HG03342 (cell line): ENCODE data around the gene SHROOM1.
"Not testable (repeated sequence)": the region's sequence is repeated elsewhere in the genome, so short reads cannot be mapped to it uniquely, and the experiment has no call there.

Source experiments
- ATAC-seq: cut with Tn5 transposase; IDR thresholded peaks from one replicate; pipeline ENCODE4 v1.9.1; 2021; ENCODE audit warnings: mild to moderate bottlenecking, moderate library complexity; ENCODE audit not compliant: unreplicated experiment

The SHROOM1 gene, protein sequence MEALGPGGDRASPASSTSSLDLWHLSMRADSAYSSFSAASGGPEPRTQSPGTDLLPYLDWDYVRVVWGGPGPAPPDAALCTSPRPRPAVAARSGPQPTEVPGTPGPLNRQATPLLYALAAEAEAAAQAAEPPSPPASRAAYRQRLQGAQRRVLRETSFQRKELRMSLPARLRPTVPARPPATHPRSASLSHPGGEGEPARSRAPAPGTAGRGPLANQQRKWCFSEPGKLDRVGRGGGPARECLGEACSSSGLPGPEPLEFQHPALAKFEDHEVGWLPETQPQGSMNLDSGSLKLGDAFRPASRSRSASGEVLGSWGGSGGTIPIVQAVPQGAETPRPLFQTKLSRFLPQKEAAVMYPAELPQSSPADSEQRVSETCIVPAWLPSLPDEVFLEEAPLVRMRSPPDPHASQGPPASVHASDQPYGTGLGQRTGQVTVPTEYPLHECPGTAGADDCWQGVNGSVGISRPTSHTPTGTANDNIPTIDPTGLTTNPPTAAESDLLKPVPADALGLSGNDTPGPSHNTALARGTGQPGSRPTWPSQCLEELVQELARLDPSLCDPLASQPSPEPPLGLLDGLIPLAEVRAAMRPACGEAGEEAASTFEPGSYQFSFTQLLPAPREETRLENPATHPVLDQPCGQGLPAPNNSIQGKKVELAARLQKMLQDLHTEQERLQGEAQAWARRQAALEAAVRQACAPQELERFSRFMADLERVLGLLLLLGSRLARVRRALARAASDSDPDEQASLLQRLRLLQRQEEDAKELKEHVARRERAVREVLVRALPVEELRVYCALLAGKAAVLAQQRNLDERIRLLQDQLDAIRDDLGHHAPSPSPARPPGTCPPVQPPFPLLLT

DNA sequence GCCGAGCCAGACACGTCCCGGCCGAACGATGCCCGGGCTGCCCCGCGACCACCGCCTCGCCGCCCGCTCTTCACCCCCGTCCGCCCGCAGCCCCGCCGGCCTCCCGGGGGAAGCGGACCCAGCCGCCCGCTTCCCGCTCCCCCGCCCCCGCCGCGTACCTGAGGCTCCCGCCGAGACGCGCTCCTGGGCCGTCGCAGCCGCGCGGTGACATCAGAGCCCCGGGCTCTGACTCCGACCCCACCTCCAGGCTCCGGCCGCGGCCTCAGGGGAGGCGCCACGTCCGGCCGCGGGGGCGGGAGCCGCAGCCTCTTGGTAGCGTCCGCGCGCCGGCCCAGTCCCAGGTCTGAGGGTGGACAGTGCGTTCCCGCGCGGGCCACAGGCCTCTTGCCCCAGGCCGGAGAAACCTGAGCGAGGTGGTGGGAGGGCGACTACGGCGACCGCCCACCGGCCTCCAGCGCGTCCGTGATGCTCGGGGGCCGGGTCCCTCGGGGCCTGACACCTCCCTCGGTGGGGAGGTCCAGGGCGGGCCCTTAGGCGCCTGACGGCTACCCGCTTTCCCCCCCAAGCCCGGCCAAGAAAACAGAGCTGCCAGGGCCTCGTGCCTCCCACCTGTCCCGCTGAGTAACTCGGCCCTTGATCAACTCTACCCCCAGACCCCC lies at the start of gene SHROOM1:
Gene SHROOM1 (minus strand): TSS at position 212 of the 659 bp plus-strand sequence. CDS start 4,507 bp downstream, outside the sequence.
- peak; percentile 65 for ATAC-seq

- no peak for ATAC-seq
These were observed 47.5 kb upstream of the SHROOM1 start for GRCh38 chr5:132877938-132878337.

DNA sequence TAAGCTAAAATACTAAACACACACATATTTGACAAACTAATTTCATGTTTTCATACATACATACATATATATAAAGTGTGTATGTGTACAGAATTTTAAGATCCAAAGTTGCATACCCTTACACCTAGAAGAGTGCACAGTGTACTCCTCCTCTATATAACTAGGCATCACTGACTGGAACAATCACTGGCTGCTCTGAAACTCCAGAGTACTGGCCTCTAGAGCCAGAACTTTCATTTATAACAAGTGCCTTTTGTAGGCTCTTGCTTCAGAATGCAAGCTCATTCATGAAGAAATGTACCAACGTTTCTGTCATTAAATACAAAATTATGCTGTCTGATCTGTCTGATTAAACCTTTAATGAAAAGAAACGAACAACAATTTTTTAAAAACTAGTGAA lies 47.0 kb upstream of the SHROOM1 start:
- ATAC-seq: no peak

- ATAC-seq: no peak
These were observed 45.7 kb upstream of the SHROOM1 start for GRCh38 chr5:132876020-132876759.

DNA sequence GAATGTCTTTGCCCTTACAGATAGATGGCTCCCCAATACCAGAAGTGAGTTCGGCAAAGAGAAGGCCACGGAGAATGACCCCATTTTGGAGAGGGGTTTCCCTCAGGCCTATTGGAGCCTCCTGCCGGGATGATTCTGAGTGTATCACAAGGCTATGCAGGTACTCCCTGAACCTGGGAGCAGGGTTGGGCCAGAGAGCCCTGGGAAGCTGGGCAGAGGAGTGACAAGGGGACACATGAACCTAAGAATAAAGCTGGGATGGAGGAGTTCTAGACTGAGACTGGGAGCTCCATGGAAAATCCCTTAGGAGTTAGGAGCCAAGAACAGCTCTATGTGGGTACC lies 43.5 kb upstream of the SHROOM1 start:
- no peak for ATAC-seq

DNA sequence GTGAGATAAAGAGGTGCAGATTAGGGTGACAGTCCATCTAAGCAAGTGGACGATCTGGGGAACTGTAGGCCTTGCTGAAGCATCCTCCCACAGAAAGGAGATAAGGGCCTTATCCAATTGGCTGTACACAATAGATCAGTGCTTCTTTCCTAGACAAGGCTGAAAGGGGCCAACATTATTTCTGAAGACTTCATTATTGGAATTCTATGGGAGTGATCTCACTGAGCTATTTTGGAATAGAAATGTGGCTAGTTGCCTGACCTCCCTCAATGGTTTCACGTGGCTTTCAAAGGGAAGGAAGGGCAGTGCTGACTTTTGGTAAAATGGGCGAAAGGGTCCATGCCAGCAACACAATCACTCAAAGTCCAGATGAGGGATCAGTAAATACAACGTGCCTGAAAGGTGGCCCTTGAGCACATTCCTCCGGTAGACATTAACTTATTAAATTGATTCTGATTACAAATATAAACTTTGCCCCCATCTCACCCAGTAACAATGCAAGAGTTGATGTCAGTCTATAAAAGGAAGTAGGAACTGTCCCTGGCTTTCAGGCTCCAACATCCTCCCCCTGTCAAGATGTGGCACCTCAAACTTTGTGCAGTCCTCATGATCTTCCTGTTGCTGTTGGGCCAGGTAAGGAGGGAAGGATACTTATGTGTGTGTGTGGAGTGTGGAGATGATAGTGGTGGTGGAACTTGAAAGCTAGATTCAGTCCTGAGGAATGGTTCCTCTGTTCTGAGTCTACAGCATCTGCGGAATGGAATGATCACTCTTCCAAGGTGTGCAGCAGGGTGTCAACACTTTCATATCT lies 42.9 kb upstream of the SHROOM1 start, which contains the start of gene LEAP2:
Gene LEAP2 (plus strand): TSS at position 550 of the 811 bp plus-strand sequence. CDS start 27 bp downstream, at position 577.
- ATAC-seq: no peak

DNA sequence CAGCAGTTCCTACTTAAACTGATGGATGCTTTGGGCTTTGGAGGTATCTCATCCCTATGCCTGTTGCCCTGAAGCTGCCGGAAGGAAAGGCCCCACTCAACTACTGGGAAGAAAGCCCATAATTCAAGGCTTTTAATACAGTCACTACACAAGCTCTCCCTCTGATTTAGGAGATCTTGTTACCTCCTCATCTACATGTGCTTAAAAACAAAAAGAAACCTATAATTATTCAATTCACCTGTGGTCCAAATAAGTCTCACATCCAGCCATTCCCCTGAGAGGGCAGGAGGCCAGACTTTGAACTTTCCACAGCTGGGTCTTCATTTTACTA lies 42.3 kb upstream of the SHROOM1 start:
- no peak for ATAC-seq

DNA sequence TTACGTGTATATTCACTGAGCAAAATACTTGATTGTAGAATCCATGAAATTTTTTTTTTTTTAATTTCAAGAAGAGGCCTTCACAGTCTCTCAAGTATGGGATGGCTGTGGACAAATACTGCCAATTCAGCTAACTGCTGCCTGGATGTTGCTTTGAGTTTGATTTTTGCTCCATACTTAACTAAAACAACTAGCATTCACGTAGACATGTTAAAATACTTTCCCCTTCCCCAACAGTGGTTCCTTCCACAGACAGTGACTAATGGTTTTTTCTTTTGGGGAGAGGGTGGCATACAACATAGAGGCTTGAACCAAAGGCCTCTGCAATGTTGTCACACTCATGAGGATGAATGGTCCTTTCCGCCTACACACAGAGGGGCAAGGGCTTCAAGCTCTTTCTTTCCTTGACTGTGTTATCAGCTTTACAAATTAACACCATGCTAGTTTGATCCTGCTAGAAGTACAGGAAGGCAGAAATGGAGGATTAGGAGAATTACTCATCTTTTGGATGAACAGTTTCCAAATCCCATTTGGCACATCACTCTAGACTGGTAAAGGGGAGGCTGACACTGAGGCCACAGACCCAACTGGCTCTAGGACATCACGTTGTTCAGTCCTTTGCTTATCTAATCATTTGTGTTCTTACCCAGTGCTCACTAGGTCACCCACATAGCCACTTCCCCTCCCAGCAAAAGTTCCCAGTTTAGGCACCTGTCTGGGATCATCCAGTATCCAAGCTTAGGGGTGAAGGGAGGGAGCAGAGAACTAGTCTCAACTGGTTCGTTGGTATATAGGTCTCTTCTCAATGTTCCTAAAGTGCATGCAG lies 41.2 kb upstream of the SHROOM1 start:
- no peak for ATAC-seq

- ATAC-seq: no peak
These were observed 40.4 kb upstream of the SHROOM1 start for GRCh38 chr5:132870801-132871200.

GRCh38 chr5:132868754-132869153 lies 38.3 kb upstream of the SHROOM1 start:
- no peak for ATAC-seq

DNA sequence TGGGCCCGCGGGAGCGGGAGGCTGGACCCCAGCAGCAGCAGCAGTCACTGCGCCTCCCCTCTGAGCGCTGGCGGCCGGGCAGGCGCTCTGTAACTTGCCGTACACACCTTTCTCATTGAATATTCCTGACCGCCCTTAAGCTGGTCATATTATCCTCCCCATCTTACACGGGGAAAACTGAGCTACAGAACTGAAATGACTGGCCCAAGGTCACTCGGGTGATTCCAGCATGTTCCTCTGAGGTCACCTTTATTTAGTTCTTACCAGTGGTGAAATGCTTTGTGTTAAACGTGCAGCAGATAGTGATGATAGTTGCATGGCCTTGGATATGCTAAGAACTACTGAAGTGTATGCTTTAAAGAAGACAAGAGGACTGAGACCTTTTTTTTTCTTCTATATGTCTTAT lies 36.6 kb upstream of the SHROOM1 start:
- no peak for ATAC-seq

DNA sequence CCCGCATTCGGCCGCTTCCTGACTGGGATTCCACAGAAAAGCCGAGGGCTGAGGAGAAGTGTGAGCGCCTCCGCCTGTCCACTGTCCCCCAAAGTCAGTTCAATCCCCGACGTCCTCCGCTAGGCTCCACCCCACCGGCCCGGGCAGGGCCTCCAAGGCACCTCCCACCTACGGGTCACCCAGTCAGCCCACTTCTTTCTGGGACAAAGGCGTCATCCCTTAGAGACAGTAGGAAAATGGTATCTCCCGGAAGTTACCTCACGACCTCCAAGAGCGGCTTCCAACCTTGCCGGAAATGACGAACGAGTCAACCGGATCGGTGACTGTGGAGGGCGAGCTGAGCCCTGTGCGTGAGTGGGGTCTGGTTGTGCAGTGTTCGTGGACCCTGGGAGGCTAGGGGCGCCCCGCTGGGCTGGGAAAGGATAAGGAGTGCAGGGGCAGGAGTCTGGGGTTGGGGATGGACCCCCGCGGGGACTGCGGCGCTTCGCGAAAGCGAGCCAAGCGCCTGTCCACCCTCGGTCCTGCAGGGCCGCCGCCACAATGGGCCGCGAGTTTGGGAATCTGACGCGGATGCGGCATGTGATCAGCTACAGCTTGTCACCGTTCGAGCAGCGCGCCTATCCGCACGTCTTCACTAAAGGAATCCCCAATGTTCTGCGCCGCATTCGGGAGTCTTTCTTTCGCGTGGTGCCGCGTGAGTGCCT lies 36.0 kb upstream of the SHROOM1 start, which contains the start of the genes GDF9 and UQCRQ:
Gene GDF9 (minus strand): TSS at position 128 of the 704 bp plus-strand sequence. CDS start 1,936 bp downstream, outside the sequence.
Gene UQCRQ (plus strand): TSS at position 301 of the 704 bp plus-strand sequence. CDS start 240 bp downstream, at position 541.
- peak; percentile 99 for ATAC-seq

- ATAC-seq: no peak
These were observed 35.4 kb upstream of the SHROOM1 start for GRCh38 chr5:132865668-132866341.

- ATAC-seq: no peak
These were observed 30.3 kb upstream of the SHROOM1 start for GRCh38 chr5:132860742-132861141.

GRCh38 chr5:132859889-132860437 lies 29.5 kb upstream of the SHROOM1 start:
- no peak for ATAC-seq

DNA sequence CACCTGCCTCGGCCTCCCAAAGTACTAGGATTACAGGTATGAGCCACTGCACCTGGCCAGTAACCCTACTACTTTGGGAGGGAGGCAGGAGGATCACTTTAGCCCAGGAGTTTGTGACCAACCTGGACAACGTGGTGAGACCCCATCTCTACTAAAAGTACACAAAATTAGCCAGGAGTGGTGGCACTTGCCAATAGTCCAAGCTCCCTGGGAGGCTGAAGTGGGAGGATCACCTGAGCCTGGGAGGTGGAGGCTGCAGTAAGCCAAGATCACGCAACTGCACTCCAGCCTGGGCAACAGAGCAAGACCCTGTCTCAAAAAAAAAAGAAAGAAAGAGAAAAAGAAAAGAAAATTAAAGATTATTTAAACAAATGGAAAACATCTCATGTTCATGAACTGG lies 25.6 kb upstream of the SHROOM1 start:
- ATAC-seq: no peak

DNA sequence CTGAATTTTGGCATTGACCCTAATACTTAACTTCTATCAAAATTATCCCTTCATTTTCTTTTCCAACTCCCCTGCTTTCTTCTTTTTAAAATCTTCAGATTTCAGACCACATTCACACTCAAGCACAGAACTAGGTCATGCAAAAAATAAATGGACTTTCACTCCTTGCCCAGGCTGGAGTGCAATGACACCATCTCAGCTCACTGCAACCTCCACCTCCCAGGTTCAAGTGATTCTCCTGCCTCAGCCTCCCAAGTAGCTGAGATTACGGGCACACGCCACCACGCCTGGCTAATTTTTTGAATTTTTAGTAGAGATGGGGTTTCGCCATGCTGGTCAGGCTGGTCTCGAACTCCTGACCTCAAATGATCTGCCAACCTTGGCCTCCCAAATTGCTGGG lies 24.5 kb upstream of the SHROOM1 start:
- not testable (repeated sequence) for ATAC-seq
